Measurements from ENCODE around the gene FSTL3.

- TF ChIP-seq CTCF (IDR thresholded peaks at IDR 0.05), result peak in 1 of 6 experiments; percentile 18
- no peak for TF ChIP-seq POLR2A (IDR thresholded peaks at IDR 0.05)
Measured at GRCh38 chr19:670609-671075, 5.5 kb upstream of the FSTL3 start.
